ENCODE results near the gene NAP1L4. TPM values are rescaled to one million over a fixed set of nuclear protein-coding genes. Genes with fewer than 3 reads are reported as not detected.

NAP1L4 gene
- total RNA-seq, 1 experiment from 2014 or later, result 193 TPM

- no peak for DNase-seq (ENCODE audit: low read depth)
- in situ Hi-C loops (cut with HindIII; ENCODE audit: low pct_unique_long_range_greater_than_20kb, low sequenced_read_pairs), result no loop called here
Measured at GRCh38 chr11:2904153-2905052, 87.7 kb downstream of the NAP1L4 start.

- no peak for DNase-seq (ENCODE audit: low read depth)
- in situ Hi-C loops (cut with HindIII; ENCODE audit: low pct_unique_long_range_greater_than_20kb, low sequenced_read_pairs), result no loop called here
Measured at GRCh38 chr11:2903672-2904011, 88.5 kb downstream of the NAP1L4 start.

- DNase-seq (ENCODE audit: low read depth), result no peak
Measured at GRCh38 chr11:2902784-2903671, 89.1 kb downstream of the NAP1L4 start.

GRCh38 chr11:2901854-2902783 is 90.0 kb downstream of the NAP1L4 start:
- in situ Hi-C loops (cut with HindIII; ENCODE audit: low pct_unique_long_range_greater_than_20kb, low sequenced_read_pairs), result no loop called here
- DNase-seq (ENCODE audit: low read depth), result peak; percentile 79

More at GRCh38 chr11:2902784-2903671, 89.1 kb downstream of the NAP1L4 start:
- in situ Hi-C loops (cut with HindIII; ENCODE audit: low pct_unique_long_range_greater_than_20kb, low sequenced_read_pairs), result no loop called here

- in situ Hi-C loops (cut with HindIII; ENCODE audit: low pct_unique_long_range_greater_than_20kb, low sequenced_read_pairs), result no loop called here
- no peak for DNase-seq (ENCODE audit: low read depth)
Measured at GRCh38 chr11:2901196-2901796, 90.8 kb downstream of the NAP1L4 start.

- no peak for DNase-seq (ENCODE audit: low read depth)
- in situ Hi-C loops (cut with HindIII; ENCODE audit: low pct_unique_long_range_greater_than_20kb, low sequenced_read_pairs), result no loop called here
Measured at GRCh38 chr11:2899080-2899783, 92.9 kb downstream of the NAP1L4 start.

GRCh38 chr11:2898366-2899079 is 93.6 kb downstream of the NAP1L4 start:
- in situ Hi-C loops (cut with HindIII; ENCODE audit: low pct_unique_long_range_greater_than_20kb, low sequenced_read_pairs), result no loop called here
- DNase-seq (ENCODE audit: low read depth), result peak; percentile 58

- in situ Hi-C loops (cut with HindIII; ENCODE audit: low pct_unique_long_range_greater_than_20kb, low sequenced_read_pairs), result no loop called here
- no peak for DNase-seq (ENCODE audit: low read depth)
Measured at GRCh38 chr11:2897048-2897447, 95.1 kb downstream of the NAP1L4 start.

- in situ Hi-C loops (cut with HindIII; ENCODE audit: low pct_unique_long_range_greater_than_20kb, low sequenced_read_pairs), result no loop called here
- no peak for DNase-seq (ENCODE audit: low read depth)
Measured at GRCh38 chr11:2896047-2896446, 96.1 kb downstream of the NAP1L4 start.

Other genes with a start within 250 kb of the NAP1L4 start
- 12.8 and 15.8 TPM in 2 replicates for gene CDKN1C, start 106.6 kb downstream of the NAP1L4 start, total RNA-seq (2014; rRNA removed; shearing (Covaris generic); ENCODE audit: low replicate concordance)
- 21.8 and 27.2 TPM in 2 replicates for gene PHLDA2, start 62.9 kb downstream of the NAP1L4 start, total RNA-seq (2014; rRNA removed; shearing (Covaris generic); ENCODE audit: low replicate concordance)
- gene CARS1, start 65.1 kb upstream of the NAP1L4 start, total RNA-seq (2014; rRNA removed; shearing (Covaris generic); ENCODE audit: low replicate concordance), result 18.8 and 19.9 TPM in 2 replicates
- gene OSBPL5, start 173.0 kb upstream of the NAP1L4 start, total RNA-seq (2014; rRNA removed; shearing (Covaris generic); ENCODE audit: low replicate concordance), result 11.2 and 12.2 TPM in 2 replicates
- gene MRGPRG, start 226.5 kb upstream of the NAP1L4 start, total RNA-seq (2014; rRNA removed; shearing (Covaris generic); ENCODE audit: low replicate concordance), result not detected in 2 replicates
- gene MRGPRE, start 240.1 kb upstream of the NAP1L4 start, total RNA-seq (2014; rRNA removed; shearing (Covaris generic); ENCODE audit: low replicate concordance), result not detected in 2 replicates